ENCODE data around the gene HOXA3. TPM values are rescaled to one million over a fixed set of nuclear protein-coding genes. Genes with fewer than 3 reads are reported as not detected.

HOXA3 gene
- total RNA-seq, 4 donors from 2014 or later, result 1.8 to 11.0 (median 4.3) TPM

- no peak for TF ChIP-seq CTCF (IDR thresholded peaks at IDR 0.05)
- DNase-seq (ENCODE audit: low spot score) (no peak), ATAC-seq (ENCODE audit: low FRiP score) (no peak)
These were observed 70.2 kb downstream of the HOXA3 start for GRCh38 chr7:27082171-27082570.

GRCh38 chr7:27080844-27081436 is 71.4 kb downstream of the HOXA3 start:
- ATAC-seq (ENCODE audit: low FRiP score) (no peak), DNase-seq (ENCODE audit: low spot score) (no peak)
- no peak for TF ChIP-seq CTCF (IDR thresholded peaks at IDR 0.05)

GRCh38 chr7:27079234-27079975 is 73.0 kb downstream of the HOXA3 start:
- no peak for TF ChIP-seq CTCF (IDR thresholded peaks at IDR 0.05)
- no peak for ATAC-seq (ENCODE audit: low FRiP score)

GRCh38 chr7:27078616-27079233 is 73.7 kb downstream of the HOXA3 start:
- TF ChIP-seq CTCF (IDR thresholded peaks at IDR 0.05), result no peak
- DNase-seq (ENCODE audit: low spot score), result no peak
- no peak for ATAC-seq (ENCODE audit: low FRiP score)

More at GRCh38 chr7:27079234-27079975, 73.0 kb downstream of the HOXA3 start:
- no peak for DNase-seq (ENCODE audit: low spot score)

GRCh38 chr7:27073076-27073475 is 79.3 kb downstream of the HOXA3 start:
- no peak for ATAC-seq (ENCODE audit: low FRiP score)
- no peak for TF ChIP-seq CTCF (IDR thresholded peaks at IDR 0.05)
- no peak for DNase-seq (ENCODE audit: low spot score)

- no peak for TF ChIP-seq CTCF (IDR thresholded peaks at IDR 0.05)
- DNase-seq (ENCODE audit: low spot score), result no peak
- no peak for ATAC-seq (ENCODE audit: low FRiP score)
These were observed 80.6 kb downstream of the HOXA3 start for GRCh38 chr7:27071622-27072390.

Data from omental fat pad (tissue), 4 donors.